NB4 (cell line): ENCODE results near the gene PCCA.

Experiments
- DNase-seq: peaks from one replicate; pipeline ENCODE4 v3.0.0; 2010; ENCODE audit warnings: low read depth
- H3K4me3 ChIP-seq: one replicate; pipeline ENCODE4 v1.5.1; 2011; ENCODE audit warnings: mild to moderate bottlenecking, low read depth, low read length, moderate library complexity
- CTCF ChIP-seq: IDR thresholded peaks from one replicate; pipeline ENCODE4 v1.5.1; 2012; ENCODE audit warnings: low read depth, low read length
- MAX ChIP-seq: IDR thresholded peaks from 2 replicates; pipeline ENCODE4 v1.6.1; 2011; ENCODE audit warnings: low read depth, low read length
- MYC ChIP-seq: IDR thresholded peaks from 2 replicates; pipeline ENCODE4 v1.6.1; 2011; ENCODE audit warnings: low read depth, low read length
- POLR2A ChIP-seq: IDR thresholded peaks from 2 replicates; pipeline ENCODE4 v1.6.1; 2011; ENCODE audit warnings: mild to moderate bottlenecking; ENCODE audit not compliant: insufficient read length; ENCODE audit errors: extremely low read depth

Gene PCCA

DNA sequence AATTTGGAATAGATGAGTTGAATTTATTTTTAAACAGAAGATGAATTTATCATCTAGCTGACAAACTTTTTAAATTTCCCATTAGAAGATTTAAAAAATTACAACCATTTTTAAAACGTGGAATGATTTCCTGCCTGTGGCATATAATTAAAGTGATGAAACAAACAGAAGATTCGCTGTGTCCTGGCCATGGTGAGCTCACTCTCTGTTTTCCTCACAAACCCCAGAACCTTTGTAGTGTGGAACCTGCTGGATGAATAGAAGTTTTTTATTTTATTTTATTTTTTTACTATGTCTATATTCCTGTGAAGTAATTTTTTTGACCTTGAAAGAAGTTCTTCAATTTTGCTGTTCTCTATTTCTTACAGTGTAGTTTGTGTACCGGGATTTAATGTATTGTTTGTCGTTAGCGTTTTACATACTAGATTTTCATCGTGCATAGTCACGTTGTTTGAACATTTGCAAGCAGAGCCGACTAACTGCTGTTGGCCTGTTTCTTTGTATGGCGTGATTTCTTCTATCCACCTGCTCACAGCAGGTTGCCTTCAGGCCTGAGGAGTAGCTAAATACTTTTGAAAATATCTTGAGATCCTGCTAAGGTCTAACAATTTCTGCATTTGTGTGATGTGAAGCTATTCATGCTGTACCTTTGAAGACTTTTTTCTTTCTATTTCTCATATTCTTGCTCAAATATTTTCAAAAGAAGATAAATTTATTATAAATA, 350.5 kb downstream of the PCCA start:
- no peak overlapping the region for H3K4me3 ChIP-seq
- no peak for TF ChIP-seq POLR2A
- TF ChIP-seq MYC: no peak
- no peak for TF ChIP-seq MAX
- no peak for TF ChIP-seq CTCF
- DNase-seq: no peak

DNA sequence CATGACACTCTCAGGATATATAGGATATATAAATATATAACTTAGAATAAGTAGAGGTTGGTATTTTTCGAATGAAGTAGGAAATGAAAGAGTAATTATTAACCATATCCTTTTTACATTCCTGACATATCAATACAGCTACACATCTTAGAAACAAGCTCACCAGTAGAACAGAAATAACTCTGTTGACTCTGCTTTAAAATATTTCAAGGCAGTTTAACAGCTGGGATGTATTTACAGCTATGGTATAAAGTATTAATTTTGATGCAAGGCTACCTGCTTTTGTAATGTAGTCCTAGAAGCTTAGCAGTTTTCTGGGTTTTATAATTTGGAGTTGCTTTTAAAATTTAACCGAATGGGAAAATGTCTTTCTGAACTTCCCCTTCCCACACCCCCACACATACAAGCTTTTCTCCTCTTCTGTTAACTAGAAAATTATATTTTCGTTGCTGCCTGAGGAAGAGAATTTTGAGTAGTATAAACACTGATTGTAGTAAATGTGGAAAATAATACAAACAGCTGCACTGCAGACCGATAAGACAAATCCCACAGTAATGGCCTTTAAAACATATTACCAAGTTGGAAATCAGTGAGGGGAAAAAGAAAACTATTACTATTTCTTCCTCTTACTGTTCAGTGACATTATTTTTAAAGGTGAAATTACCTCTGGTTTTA, 352.0 kb downstream of the PCCA start:
- TF ChIP-seq CTCF (no peak), POLR2A (no peak), MYC (no peak), MAX (no peak)
- no peak for DNase-seq

GRCh38 chr13:100442095-100442832, 353.4 kb downstream of the PCCA start:
- no peak for DNase-seq
- TF ChIP-seq MAX (no peak), MYC (no peak), CTCF (no peak), POLR2A (no peak)
- H3K4me3 ChIP-seq: no peak overlapping the region

More for the DNA sequence above, 352.0 kb downstream of the PCCA start:
- no peak overlapping the region for H3K4me3 ChIP-seq

DNA sequence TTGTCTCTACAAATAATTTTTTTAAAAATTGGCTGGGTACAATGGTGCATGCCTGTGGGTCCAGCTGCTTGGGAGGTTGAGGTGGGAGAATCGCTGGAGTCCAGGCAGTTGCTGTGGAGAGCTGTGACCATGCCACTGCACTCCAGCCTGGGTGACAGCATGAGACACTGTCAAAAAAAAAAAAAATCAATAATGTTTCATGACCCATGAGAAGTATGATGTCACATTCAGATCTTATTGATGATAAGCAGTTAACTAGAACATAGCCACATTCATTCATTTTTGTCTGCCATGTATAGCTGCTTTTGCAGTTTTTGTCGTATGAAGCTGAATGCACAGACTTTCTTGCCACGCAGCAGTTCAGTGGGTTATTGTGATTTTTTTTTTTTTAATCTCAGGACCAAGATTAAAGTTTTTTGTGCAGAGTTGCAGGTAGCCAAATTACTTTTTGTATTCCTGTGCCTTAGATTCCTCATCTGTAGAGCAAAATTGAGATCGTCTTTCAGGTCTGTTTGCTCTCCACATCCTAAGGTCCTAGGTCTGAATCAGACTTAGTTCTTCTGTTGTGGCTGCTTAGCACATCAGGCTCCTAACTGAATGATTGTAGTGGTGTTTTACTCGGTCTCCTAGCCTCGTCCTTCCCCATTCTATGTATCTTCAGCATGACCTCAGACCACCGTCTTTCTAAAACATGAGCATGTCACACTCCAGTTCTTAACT, 354.5 kb downstream of the PCCA start:
- TF ChIP-seq MYC (no peak), POLR2A (no peak), MAX (no peak), CTCF (no peak)
- H3K4me3 ChIP-seq: no peak overlapping the region
- DNase-seq: no peak

GRCh38 chr13:100443998-100444328, 355.1 kb downstream of the PCCA start:
- TF ChIP-seq POLR2A: no peak
- TF ChIP-seq MAX: no peak
- no peak for TF ChIP-seq CTCF
- TF ChIP-seq MYC: no peak

More at GRCh38 chr13:100443998-100444328, 355.1 kb downstream of the PCCA start:
- DNase-seq: no peak
- H3K4me3 ChIP-seq: no peak overlapping the region
